ENCODE data around the gene KMT2E.
A peak's percentile ranks its signal among the peaks of the same experiment; 100 is the strongest.

KMT2E gene

GRCh38 chr7:105009667-105010503, 4.1 kb upstream of the KMT2E start:
- DNase-seq (ENCODE audit: low spot score) = no peak

- DNase-seq (ENCODE audit: low spot score) = peak; percentile 48
Observed at GRCh38 chr7:105010504-105011130, 3.4 kb upstream of the KMT2E start.

- DNase-seq (ENCODE audit: low spot score) = peak; percentile 61
Observed at GRCh38 chr7:105011141-105011830, 2.7 kb upstream of the KMT2E start.

- no peak for DNase-seq (ENCODE audit: low spot score)
Observed at GRCh38 chr7:105011831-105012502, 2.0 kb upstream of the KMT2E start.

- DNase-seq (ENCODE audit: low spot score) = peak; percentile 99
Observed at GRCh38 chr7:105012503-105013220, 1.3 kb upstream of the KMT2E start.

GRCh38 chr7:105013221-105013815, 687 bp upstream of the KMT2E start:
- DNase-seq (ENCODE audit: low spot score) = peak; percentile 97

- DNase-seq (ENCODE audit: low spot score) = peak; percentile 84
Observed at GRCh38 chr7:105014693-105015389, 836 bp downstream of the KMT2E start.

- no peak for DNase-seq (ENCODE audit: low spot score)
Observed at GRCh38 chr7:105015390-105015965, 1.5 kb downstream of the KMT2E start.

GRCh38 chr7:105016068-105016708, 2.2 kb downstream of the KMT2E start:
- peak; percentile 38 for DNase-seq (ENCODE audit: low spot score)

- DNase-seq (ENCODE audit: low spot score) = no peak
Observed at GRCh38 chr7:105016709-105017656, 3.0 kb downstream of the KMT2E start.

- peak; percentile 53 for DNase-seq (ENCODE audit: low spot score)
Observed at GRCh38 chr7:105017657-105018365, 3.8 kb downstream of the KMT2E start.

GRCh38 chr7:105019269-105019668, 5.3 kb downstream of the KMT2E start:
- no peak for DNase-seq (ENCODE audit: low spot score)

- peak; percentile 34 for DNase-seq (ENCODE audit: low spot score)
Observed at GRCh38 chr7:105020926-105021325, 6.9 kb downstream of the KMT2E start.

GRCh38 chr7:105021352-105021751, 7.3 kb downstream of the KMT2E start:
- no peak for DNase-seq (ENCODE audit: low spot score)

GRCh38 chr7:105021967-105022366, 8.0 kb downstream of the KMT2E start:
- no peak for DNase-seq (ENCODE audit: low spot score)

GRCh38 chr7:105022458-105022857, 8.5 kb downstream of the KMT2E start:
- no peak for DNase-seq (ENCODE audit: low spot score)

GRCh38 chr7:105024734-105025133, 10.7 kb downstream of the KMT2E start:
- DNase-seq (ENCODE audit: low spot score) = no peak

GRCh38 chr7:105026750-105027149, 12.7 kb downstream of the KMT2E start:
- no peak for DNase-seq (ENCODE audit: low spot score)

Data from pons (tissue), 1 donor.